22Rv1 (cell line): Measurements from ENCODE around the gene RAD51B.

Experiments used
- H3K27ac ChIP-seq: fragments of 450-650 bp; 2 replicates; pipeline ENCODE4 v1.5.1; 2017
- CTCF ChIP-seq: fragments of 450-650 bp; IDR thresholded peaks from 2 replicates; pipeline ENCODE4 v1.5.1; 2017; ENCODE audit warnings: mild to moderate bottlenecking
- ZFX ChIP-seq: fragments of 450-650 bp; IDR thresholded peaks from 2 replicates; pipeline ENCODE4 v1.6.1; 2017; ENCODE audit warnings: antibody characterized with exemption, borderline replicate concordance

The RAD51B gene

GRCh38 chr14:68376067-68376779, 556.6 kb downstream of the RAD51B start:
- no peak overlapping the region for H3K27ac ChIP-seq
- TF ChIP-seq CTCF (no peak), ZFX (no peak)

- TF ChIP-seq CTCF (no peak), ZFX (no peak)
- H3K27ac ChIP-seq: no peak overlapping the region
These were observed 557.4 kb downstream of the RAD51B start for GRCh38 chr14:68377006-68377405.

GRCh38 chr14:68377459-68377858, 557.9 kb downstream of the RAD51B start:
- TF ChIP-seq CTCF (no peak), ZFX (no peak)
- H3K27ac ChIP-seq: no peak overlapping the region

- H3K27ac ChIP-seq: no peak overlapping the region
- TF ChIP-seq ZFX (no peak), CTCF (no peak)
These were observed 560.1 kb downstream of the RAD51B start for GRCh38 chr14:68379510-68380328.

GRCh38 chr14:68380329-68380741, 560.8 kb downstream of the RAD51B start:
- H3K27ac ChIP-seq: no peak overlapping the region
- TF ChIP-seq CTCF: no peak

- TF ChIP-seq CTCF (no peak), ZFX (no peak)
- no peak overlapping the region for H3K27ac ChIP-seq
These were observed 564.8 kb downstream of the RAD51B start for GRCh38 chr14:68384335-68384734.

GRCh38 chr14:68384881-68385280, 565.3 kb downstream of the RAD51B start:
- H3K27ac ChIP-seq: no peak overlapping the region
- TF ChIP-seq ZFX: no peak
- TF ChIP-seq CTCF: no peak
